ENCODE data around the gene MFSD6.
"Not testable (repeated sequence)": the region's sequence is repeated elsewhere in the genome, so short reads cannot be mapped to it uniquely, and the experiment has no call there.

Gene MFSD6

DNA sequence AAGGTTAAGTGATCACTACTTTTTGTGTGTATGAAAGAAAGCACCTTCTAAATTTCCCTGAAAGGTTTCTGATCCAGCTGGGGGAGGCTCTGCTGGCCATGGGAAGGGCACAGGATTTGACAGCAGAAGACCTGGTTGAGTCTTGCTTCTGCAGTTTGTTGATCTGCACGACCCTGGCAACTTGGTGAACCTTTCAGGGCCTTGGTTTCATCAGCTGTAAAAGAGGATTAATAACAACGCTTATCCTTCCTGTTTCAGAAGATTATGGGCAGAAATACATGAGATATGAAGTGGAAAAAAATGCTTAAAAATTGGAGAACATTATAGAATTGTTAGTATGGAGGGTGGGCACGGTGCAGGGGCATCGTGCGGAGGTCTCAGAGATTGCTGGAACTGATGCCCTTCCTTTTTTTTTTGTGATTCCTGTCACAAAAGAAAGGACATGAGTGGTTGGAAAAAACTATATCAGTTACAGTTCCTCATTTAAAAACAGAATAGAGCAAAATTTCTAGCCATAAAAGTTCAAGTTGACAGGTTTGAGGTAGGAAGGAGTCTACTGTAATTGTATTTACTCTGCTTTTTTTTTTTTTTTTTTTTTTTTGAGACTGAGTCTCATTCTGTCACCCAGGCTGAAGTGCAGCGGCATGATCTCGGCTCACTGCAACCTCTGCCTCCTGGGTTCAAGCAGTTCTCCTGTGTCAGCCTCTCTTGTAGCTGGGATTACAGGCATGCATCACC lies 47.4 kb downstream of the MFSD6 start:
- intact Hi-C loops (cut with DNase I) = no loop called here
- DNase-seq = no peak

GRCh38 chr2:190456833-190457232 lies 48.7 kb downstream of the MFSD6 start:
- DNase-seq = no peak
- intact Hi-C loops (cut with DNase I) = no loop called here

DNA sequence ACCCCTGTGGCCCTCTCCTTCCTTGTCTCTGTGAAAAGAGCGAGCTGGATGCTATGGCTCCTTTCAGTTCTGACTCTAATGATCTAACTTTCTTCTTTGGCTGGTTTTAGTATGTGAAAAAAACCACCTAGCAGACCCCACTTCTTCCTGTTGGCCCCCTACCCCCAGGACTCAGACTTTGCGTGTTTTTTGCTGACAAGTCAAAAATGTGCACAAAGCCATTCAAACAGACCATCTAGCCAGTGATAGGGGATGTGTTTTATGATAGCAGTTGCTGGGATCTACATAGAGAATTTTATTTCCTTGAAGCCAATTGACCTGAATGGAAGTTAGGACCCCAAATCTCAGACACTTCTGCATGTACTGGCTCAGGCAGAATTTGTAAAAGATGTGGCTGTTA lies 49.1 kb downstream of the MFSD6 start:
- intact Hi-C loops (cut with DNase I) = no loop called here
- no peak for DNase-seq

DNA sequence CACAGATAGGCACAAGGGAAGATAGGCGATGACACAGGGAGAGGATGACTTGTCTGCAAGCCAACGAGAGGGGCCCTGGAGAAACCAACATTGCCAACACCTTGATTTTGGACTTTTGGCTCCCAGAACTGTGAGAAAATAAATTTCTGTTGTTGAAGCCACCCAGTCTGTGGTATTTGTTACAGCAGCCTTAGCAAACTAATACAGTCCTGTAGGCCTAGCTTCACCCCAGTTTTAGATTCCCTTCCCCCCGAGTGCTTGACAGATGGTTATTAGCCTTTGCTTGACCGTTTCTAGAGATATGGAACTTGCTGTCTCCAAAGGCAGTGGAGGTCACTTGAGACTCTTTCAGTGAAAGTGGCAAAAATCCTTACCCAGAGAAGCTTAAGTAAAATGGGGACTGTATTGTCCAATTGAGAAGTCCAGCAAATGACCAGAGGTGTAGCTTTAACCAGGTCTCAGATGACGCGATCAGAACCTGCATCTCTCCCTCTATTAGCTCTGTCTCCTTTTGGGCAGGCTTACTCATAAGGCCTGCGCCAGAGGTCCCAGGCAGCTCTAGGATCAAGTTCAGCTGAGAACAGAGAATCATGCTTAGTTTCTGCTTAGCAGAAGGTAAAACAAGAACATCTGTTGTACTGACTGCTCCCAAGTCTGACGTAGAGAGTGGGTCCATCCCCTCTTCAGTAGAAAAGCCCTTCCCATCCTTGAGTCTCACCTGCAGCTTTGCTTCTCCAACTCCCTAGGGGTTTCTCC lies 50.4 kb downstream of the MFSD6 start:
- DNase-seq = no peak

GRCh38 chr2:190459881-190460280 lies 51.7 kb downstream of the MFSD6 start:
- intact Hi-C loops (cut with DNase I) = loop anchor here (10.0 kb wide), 1 partner anchor 55 kb away; the partner anchor contains the start of gene MFSD6
- DNase-seq = no peak

More for the DNA sequence above, 50.4 kb downstream of the MFSD6 start:
- intact Hi-C loops (cut with DNase I) = no loop called here

DNA sequence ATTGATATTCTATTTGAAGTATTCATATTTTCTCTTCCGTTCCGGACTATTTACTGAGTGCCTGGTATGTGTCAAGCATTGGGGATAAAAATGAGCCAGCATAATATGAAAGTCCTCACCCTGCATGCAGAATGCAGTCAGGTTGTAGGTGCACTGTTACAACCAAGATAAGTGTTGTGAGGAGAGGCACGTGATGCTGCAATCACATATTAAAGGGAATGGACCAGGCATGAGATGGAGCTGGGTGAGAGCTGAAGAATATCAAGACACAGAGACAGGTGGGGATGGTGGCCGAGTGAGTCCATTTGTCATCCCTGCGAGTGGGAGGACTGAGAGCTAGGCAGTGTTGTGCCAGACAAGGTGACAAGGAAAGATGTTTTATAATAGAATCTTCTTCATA lies 52.3 kb downstream of the MFSD6 start:
- intact Hi-C loops (cut with DNase I) = loop anchor here (10.0 kb wide), 1 partner anchor 56 kb away; the partner anchor contains the start of gene MFSD6
- no peak for DNase-seq

- intact Hi-C loops (cut with DNase I) = loop anchor here (10.0 kb wide), 1 partner anchor 57 kb away; the partner anchor contains the start of gene MFSD6
- no peak for DNase-seq
Observed at GRCh38 chr2:190462181-190462580, 54.0 kb downstream of the MFSD6 start.

DNA sequence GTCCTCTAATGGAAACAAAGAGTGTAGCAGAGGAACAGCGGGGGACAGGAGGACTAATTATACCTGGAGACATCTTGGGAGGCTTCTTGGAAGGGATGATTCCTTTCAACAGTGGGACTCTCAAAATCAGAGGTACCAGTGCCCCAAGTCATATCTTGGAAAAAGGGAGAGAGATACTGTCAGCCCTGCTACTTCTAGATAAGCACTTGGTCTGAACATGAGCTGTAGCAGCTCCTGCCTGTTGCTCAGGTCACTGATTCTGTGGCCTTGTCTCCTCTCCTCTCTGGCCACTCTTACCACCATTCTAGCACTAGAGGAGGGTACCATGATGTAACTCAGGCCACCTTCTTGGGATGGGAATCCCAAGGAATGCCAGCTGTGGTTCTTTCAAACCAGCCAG lies 54.5 kb downstream of the MFSD6 start:
- no peak for DNase-seq
- intact Hi-C loops (cut with DNase I) = loop anchor here (10.0 kb wide), 1 partner anchor 58 kb away; the partner anchor contains the start of gene MFSD6

DNA sequence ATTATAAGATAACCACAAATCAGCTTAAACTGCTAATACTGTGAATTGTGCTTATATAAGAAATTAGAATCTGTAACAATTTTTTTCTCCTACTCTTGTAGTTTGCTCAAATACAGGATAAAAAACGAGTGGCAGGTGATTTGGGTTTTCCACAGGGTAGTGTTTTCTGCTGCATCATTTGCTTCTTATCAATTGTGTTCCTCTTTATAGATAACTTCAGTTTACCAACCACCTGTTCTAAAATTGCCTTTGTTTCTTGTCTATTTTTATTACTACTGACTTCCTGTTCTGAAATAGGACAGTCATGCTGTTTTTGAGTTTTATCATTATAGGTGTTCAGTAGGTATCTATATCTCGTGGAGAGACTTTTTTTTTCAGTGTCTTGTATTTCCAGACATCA lies 56.9 kb downstream of the MFSD6 start:
- DNase-seq = no peak
- intact Hi-C loops (cut with DNase I) = loop anchor here (10.0 kb wide), 1 partner anchor 60 kb away; the partner anchor contains the start of gene MFSD6

- intact Hi-C loops (cut with DNase I) = loop anchor here (10.0 kb wide), 1 partner anchor 62 kb away; the partner anchor contains the start of gene MFSD6
- DNase-seq = no peak
Observed at GRCh38 chr2:190466819-190467446, 58.8 kb downstream of the MFSD6 start.

DNA sequence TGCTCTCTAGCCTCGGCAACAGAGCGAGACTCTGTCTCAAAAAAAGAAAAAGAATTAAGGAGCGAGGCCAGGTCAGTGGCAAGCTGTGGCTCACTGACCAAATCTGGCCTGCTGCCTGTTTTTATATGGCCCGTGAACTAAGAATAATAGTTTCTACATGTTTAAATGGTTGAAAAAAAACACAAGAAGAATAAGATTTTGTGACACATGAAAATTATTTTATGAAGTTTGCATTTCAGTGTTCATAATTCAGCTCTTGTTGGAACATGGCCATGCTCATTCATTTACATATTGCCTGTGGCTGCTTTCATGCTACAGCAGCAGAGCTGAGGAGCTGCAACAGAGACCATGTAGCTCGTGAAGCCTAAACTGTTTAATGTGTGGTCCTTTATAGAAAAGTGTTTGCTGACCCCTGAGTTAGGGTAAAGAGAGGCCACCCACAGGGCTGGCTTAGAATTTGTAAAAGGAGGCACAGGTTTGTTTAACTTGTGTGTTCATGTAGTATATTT lies 59.5 kb downstream of the MFSD6 start:
- DNase-seq = no peak
- intact Hi-C loops (cut with DNase I) = loop anchor here (10.0 kb wide), 1 partner anchor 63 kb away; the partner anchor contains the start of gene MFSD6

DNA sequence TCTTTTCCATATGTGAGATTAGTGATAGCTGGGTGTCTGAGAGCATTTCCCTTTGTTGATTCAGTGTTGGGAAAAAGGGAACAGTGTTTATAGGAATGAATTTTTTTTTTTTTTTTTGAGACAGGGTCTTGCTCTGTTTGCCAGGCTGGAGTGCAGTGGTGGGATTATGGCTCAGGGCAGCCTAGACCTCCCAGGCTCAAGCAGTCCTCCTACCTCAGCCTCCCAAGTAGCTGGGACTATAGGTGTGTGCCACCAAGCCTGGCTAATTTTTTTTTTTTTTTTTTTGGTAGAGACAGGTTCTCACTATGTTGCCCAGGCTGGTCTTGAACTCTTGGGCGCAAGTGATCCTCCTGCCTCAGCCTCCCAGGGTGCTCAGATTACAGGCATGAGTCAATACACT lies 60.2 kb downstream of the MFSD6 start:
- DNase-seq = not testable (repeated sequence)
- intact Hi-C loops (cut with DNase I) = loop anchor here (10.0 kb wide), 1 partner anchor 64 kb away; the partner anchor contains the start of gene MFSD6

GRCh38 chr2:190468814-190469569 lies 60.8 kb downstream of the MFSD6 start:
- intact Hi-C loops (cut with DNase I) = loop anchor here (10.0 kb wide), 1 partner anchor 64 kb away; the partner anchor contains the start of gene MFSD6

DNA sequence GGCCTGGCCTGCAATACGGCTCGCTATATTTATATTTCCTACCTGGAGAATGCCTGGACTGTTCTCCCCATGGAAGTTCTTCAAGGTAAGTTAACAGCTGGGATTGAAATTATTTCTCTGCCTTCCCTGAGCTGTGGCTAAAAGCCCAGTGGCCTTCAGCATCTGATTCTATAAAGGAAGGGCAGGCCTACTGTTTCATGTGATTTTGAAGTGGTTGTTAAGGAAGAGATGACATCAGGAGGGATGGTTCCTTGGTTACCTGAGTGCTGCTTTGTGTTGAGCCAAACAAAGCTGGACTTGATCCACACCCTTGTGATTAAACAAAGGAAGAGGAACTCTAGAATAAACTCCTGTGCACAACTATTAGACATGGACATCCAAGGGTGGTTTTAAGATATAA lies 61.6 kb downstream of the MFSD6 start:
- intact Hi-C loops (cut with DNase I) = loop anchor here (10.0 kb wide), 1 partner anchor 65 kb away; the partner anchor contains the start of gene MFSD6
- DNase-seq = no peak

More at GRCh38 chr2:190468814-190469569, 60.8 kb downstream of the MFSD6 start:
- DNase-seq = peak in 31 of 42 donors; percentile 21 to 82 (median 50)

- intact Hi-C loops (cut with DNase I) = no loop called here
Observed at GRCh38 chr2:190470256-190470826, 62.2 kb downstream of the MFSD6 start.

GRCh38 chr2:190477661-190478454 lies 69.7 kb downstream of the MFSD6 start:
- peak in 34 of 42 donors; percentile 24 to 83 (median 56) for DNase-seq
- intact Hi-C loops (cut with DNase I) = no loop called here

More at GRCh38 chr2:190470256-190470826, 62.2 kb downstream of the MFSD6 start:
- no peak for DNase-seq

- DNase-seq = no peak
- intact Hi-C loops (cut with DNase I) = no loop called here
Observed at GRCh38 chr2:190478572-190479195, 70.5 kb downstream of the MFSD6 start.

Data from head of caudate nucleus (tissue), 42 donors.